D721Med (cell line): ENCODE data around the gene PCSK6.
A peak's percentile ranks its signal among the peaks of the same experiment; 100 is the strongest.

ENCODE experiments used
- DNase-seq: peaks from one replicate; pipeline ENCODE4 v3.0.0; 2011; ENCODE audit warnings: low spot score; ENCODE audit not compliant: insufficient read length
- FAIRE-seq: peaks from 2 replicates; lab custom pipeline; 2011; peaks lifted over from hg19 to GRCh38; lab: Jason Lieb, UNC
- CTCF ChIP-seq: IDR thresholded peaks from 2 replicates; pipeline ENCODE4 v1.5.1; 2012; ENCODE audit warnings: mild to moderate bottlenecking, control low read depth; ENCODE audit not compliant: insufficient read depth; ENCODE audit errors: missing control alignments

The PCSK6 gene

GRCh38 chr15:101396484-101397261 is 92.8 kb downstream of the PCSK6 start:
- peak; percentile 10 for DNase-seq
- FAIRE-seq, result no peak
- no peak for TF ChIP-seq CTCF

DNA sequence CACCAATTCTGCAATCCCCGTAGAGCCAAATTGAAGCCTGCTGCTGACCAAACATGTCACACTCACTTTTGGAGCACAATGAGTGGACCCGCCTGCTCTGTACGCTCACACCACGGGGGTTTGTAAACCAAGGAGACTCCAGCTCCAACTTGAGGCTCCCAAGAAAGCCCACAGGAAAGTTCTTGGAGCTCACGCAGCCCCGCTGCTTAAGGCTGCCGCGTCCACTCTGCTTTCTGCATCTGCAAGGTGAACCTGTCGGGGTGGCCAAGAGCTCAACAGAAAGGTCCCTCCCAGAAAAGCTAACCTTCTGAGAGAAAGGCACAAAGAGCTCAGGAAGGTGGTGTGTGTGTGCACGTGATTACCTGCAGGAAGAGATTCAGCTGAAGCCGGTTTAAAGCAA is 94.9 kb downstream of the PCSK6 start:
- TF ChIP-seq CTCF, result no peak
- DNase-seq, result no peak
- no peak for FAIRE-seq

DNA sequence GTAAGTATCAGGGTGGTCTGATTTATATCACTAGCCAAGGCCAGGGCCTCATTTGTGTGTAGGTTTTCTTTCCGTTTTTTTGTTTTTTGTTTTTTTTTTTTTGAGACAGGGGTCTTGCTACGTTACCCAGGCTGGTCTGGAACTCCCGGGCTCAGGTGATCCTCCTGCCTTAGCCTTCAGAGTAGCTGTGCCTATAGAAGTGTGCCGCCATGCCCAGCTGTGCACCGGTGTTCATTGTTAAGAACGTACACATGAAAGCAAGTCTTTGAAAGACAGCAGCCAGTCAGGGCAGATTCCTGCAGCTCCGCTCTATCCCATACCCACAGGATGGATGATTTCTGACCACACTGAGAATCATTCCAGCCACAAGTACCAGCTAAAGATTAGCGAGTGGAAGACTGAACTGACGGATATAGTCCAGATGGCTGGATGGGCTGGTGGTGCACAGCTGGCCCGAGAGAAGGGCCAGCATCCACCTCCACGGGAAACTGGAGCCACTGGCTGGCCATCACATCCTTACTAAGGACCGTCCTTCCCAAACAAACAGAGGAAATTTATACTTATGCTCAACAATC is 95.4 kb downstream of the PCSK6 start:
- FAIRE-seq, result no peak
- DNase-seq, result peak; percentile 6

GRCh38 chr15:101393172-101393571 is 96.3 kb downstream of the PCSK6 start:
- FAIRE-seq, result no peak
- no peak for TF ChIP-seq CTCF
- DNase-seq, result no peak

More for the DNA sequence above, 95.4 kb downstream of the PCSK6 start:
- TF ChIP-seq CTCF, result no peak

GRCh38 chr15:101391981-101392640 is 97.4 kb downstream of the PCSK6 start:
- FAIRE-seq, result no peak
- no peak for TF ChIP-seq CTCF
- DNase-seq, result no peak

GRCh38 chr15:101391431-101391830 is 98.1 kb downstream of the PCSK6 start:
- DNase-seq (no peak), FAIRE-seq (no peak)
- no peak for TF ChIP-seq CTCF
